ENCODE results near the gene FCN3. TPM values are rescaled to one million over a fixed set of nuclear protein-coding genes. Genes with fewer than 3 reads are reported as not detected.
"Not testable (repeated sequence)": the region's sequence is repeated elsewhere in the genome, so short reads cannot be mapped to it uniquely, and the experiment has no call there.

The FCN3 gene
- polyA plus RNA-seq, 1 experiment, result not detected

DNA sequence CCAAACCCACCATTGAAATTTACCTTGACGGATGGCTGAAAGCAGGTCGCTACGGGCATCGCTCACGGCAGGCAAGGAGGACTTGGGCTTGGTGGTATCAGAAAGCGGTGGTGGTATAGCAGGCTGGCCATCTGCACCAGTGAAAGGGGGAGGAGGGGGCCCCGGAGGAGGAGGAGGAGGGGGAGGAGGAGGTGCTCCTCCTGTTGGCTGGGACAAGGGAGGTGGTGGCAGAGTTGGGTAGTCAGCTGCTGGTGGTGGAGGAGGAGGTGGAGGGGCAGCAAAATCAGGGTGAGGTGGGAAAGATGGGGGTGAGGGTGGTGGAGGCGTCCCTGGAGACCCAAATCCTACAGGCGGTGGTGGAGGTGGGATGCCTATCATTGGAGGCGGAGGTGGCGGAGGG, 35.0 kb upstream of the FCN3 start:
- TF ChIP-seq, protein P1, sequence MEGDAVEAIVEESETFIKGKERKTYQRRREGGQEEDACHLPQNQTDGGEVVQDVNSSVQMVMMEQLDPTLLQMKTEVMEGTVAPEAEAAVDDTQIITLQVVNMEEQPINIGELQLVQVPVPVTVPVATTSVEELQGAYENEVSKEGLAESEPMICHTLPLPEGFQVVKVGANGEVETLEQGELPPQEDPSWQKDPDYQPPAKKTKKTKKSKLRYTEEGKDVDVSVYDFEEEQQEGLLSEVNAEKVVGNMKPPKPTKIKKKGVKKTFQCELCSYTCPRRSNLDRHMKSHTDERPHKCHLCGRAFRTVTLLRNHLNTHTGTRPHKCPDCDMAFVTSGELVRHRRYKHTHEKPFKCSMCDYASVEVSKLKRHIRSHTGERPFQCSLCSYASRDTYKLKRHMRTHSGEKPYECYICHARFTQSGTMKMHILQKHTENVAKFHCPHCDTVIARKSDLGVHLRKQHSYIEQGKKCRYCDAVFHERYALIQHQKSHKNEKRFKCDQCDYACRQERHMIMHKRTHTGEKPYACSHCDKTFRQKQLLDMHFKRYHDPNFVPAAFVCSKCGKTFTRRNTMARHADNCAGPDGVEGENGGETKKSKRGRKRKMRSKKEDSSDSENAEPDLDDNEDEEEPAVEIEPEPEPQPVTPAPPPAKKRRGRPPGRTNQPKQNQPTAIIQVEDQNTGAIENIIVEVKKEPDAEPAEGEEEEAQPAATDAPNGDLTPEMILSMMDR (IDR thresholded peaks at IDR 0.05; ENCODE audit: insufficient read depth, low read depth, low read length), result no peak
- POLR2A ChIA-PET, result no interaction called here
- CTCF ChIA-PET, result interaction anchor here (1.4 kb wide), 1 partner anchor 197 kb away, joined by 5 read pairs; no protein-coding TSS in a partner anchor

DNA sequence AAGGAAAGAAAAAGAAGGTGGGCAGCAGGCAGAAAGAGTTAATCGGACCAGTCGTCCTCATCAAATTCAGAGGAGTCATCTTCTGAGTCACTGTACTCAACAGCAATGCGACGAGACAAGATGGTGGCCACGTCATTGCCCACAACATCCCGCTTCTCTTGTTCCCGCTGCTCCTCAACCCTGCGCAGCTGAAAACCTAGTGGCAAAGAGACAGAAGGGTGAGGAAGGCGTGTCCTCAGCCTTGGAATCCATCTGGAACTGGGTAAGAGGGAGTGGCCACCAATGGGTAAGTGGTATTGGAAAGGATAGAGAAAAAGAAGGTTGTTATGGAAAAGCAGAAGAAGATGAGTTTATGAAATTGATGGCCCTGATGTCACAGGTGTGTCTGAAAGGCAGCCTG, 33.5 kb upstream of the FCN3 start:
- Histone ChIP-seq H3K4me3 (ENCODE audit: low read depth, low read length) (no peak overlapping the region), H3K27me3 (ENCODE audit: control insufficient read depth, insufficient read depth, low read length) (no peaks in the 10 kb centered on the region), H3K36me3 (ENCODE audit: control insufficient read depth, insufficient read depth, low read length) (peaks cover 25% of the 10 kb centered on the region)
- ChIA-PET CTCF (no interaction called here), POLR2A (no interaction called here)
- no peak for DNase-seq (ENCODE audit: low read depth)
- TF ChIP-seq, protein P1 (IDR thresholded peaks at IDR 0.05; ENCODE audit: insufficient read depth, low read depth, low read length), result no peak

More for the DNA sequence above, 35.0 kb upstream of the FCN3 start:
- H3K36me3 ChIP-seq (ENCODE audit: control insufficient read depth, insufficient read depth, low read length), result peaks cover 30% of the 10 kb centered on the region
- H3K4me3 ChIP-seq (ENCODE audit: low read depth, low read length), result no peak overlapping the region
- no peak for DNase-seq (ENCODE audit: low read depth)
- no peaks in the 10 kb centered on the region for H3K27me3 ChIP-seq (ENCODE audit: control insufficient read depth, insufficient read depth, low read length)

DNA sequence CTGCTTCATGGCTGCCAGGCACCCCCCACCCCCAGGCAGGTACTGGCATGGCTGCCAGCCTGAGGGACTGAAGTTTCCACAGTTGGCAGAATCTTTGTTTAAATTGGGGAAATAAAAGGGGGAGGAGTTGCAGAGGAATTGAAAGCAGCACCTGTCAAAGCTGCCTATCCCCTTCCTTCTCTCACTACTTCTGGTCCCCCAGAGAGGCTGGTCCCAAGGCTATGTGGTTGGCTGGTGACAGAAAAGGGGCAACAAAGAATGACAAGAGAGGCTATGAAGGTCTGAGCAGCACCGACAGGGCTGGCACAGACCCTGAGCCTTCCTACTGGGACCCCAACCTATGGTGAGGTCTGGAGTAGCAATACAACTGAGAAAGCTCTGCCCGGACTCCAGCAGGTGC, 32.2 kb upstream of the FCN3 start:
- H3K27me3 ChIP-seq (ENCODE audit: control insufficient read depth, insufficient read depth, low read length); H3K4me3 ChIP-seq (ENCODE audit: low read depth, low read length); POLR2A ChIA-PET; DNase-seq (ENCODE audit: low read depth): not testable (repeated sequence)
- H3K36me3 ChIP-seq (ENCODE audit: control insufficient read depth, insufficient read depth, low read length), result peaks cover 19% of the 10 kb centered on the region
- CTCF ChIA-PET, result interaction anchor here (1.4 to 5.4 kb wide), 2 partner anchors 8 to 16 kb away, joined by 3 to 32 read pairs; no protein-coding TSS in a partner anchor

DNA sequence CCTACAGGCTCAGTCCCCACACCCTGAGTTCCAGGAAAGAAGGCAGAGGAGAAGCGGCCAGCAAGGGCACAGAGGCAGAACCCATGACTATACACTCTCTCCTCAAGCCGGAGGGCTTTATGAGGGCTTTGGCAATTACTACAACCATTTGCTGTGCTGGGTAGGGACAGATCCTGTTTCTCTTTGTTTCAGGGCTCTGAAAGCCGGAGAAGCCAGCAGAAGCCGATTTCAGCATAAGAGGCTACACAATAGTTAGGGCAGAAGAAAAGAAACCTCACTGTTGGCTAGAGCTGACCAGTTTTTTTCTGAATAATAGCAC, 31.7 kb upstream of the FCN3 start:
- no peak for DNase-seq (ENCODE audit: low read depth)
- ChIA-PET CTCF (interaction anchor here (1.4 to 5.4 kb wide), 2 partner anchors 8 to 15 kb away, joined by 3 to 32 read pairs; no protein-coding TSS in a partner anchor), POLR2A (no interaction called here)
- peaks cover 19% of the 10 kb centered on the region for H3K36me3 ChIP-seq (ENCODE audit: control insufficient read depth, insufficient read depth, low read length)
- TF ChIP-seq, protein P1 (IDR thresholded peaks at IDR 0.05; ENCODE audit: insufficient read depth, low read depth, low read length), result no peak
- no peak overlapping the region for H3K4me3 ChIP-seq (ENCODE audit: low read depth, low read length)
- H3K27me3 ChIP-seq (ENCODE audit: control insufficient read depth, insufficient read depth, low read length), result no peaks in the 10 kb centered on the region

DNA sequence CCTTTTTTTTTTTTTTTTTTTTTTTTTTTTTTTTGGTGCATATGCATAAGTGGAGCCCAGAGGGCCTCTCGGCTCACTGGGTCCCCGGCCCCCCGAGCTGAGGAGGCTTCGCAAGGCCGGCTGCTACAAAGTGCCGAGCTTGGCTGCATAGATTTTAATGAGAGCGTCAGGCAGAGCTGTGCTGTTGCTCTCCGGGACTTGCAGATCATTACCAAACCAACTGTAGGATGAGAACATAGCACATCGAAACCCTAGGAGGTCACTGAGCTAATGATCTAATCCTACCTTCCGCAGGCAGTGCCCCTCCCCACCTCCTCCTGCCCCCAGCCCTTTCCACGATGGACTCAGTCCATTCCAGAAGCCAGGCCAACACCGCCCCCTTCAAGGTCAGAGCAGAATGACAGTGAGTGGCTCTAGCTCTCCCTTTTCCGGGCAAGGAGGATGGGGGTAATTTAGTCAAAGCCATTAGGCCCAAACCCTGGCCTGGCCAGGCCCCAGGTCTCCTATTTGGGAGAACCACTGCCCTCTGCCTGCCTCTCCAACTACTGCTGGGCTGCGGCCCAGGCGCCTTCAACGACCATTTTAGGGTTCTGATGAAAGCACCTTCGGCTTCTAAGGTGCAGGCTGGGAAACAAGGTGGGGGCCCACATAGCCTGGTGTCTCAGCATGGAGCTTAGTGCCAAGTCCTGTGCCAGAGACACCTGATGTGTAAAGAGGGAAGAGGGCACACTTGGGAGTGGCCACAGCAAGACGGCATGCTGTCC, 31.2 kb upstream of the FCN3 start:
- H3K27me3 ChIP-seq (ENCODE audit: control insufficient read depth, insufficient read depth, low read length); POLR2A ChIA-PET; H3K4me3 ChIP-seq (ENCODE audit: low read depth, low read length); DNase-seq (ENCODE audit: low read depth): not testable (repeated sequence)
- CTCF ChIA-PET, result interaction anchor here (0.7 to 5.4 kb wide), 10 partner anchors 9 to 203 kb away, joined by 3 to 32 read pairs (median 4); partner anchors contain the start of gene WASF2
- H3K36me3 ChIP-seq (ENCODE audit: control insufficient read depth, insufficient read depth, low read length), result peaks cover 18% of the 10 kb centered on the region

DNA sequence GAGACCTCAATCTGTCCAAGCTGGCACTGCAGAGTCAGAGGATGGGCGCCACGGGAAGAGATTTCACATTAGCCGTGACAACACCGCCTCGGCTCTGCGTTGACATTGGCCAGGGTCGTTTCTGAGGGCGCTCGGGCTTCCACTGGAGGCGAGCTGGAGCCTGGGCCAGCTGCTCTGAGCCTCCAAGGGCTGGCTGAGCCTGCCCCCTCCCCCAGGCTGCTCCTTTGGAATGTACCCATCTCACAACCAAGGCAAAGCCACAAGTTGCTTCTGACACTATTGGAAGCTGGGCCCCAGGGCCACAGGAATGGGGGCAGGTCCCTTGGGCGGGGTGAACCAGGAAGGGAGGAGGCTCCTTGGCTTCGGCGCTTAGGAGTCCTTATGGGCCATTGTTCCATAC, 30.4 kb upstream of the FCN3 start:
- POLR2A ChIA-PET, result no interaction called here
- H3K4me3 ChIP-seq (ENCODE audit: low read depth, low read length), result no peak overlapping the region
- TF ChIP-seq, protein P1 (IDR thresholded peaks at IDR 0.05; ENCODE audit: insufficient read depth, low read depth, low read length), result no peak
- no peak for DNase-seq (ENCODE audit: low read depth)
- no peaks in the 10 kb centered on the region for H3K27me3 ChIP-seq (ENCODE audit: control insufficient read depth, insufficient read depth, low read length)
- peaks cover 15% of the 10 kb centered on the region for H3K36me3 ChIP-seq (ENCODE audit: control insufficient read depth, insufficient read depth, low read length)
- CTCF ChIA-PET, result interaction anchor here (0.7 to 5.4 kb wide), 9 partner anchors 8 to 204 kb away, joined by 3 to 32 read pairs (median 4); partner anchors contain the start of gene WASF2
